Neural cell (in vitro differentiated cells): ENCODE results near the gene PBRM1.

Experiments
- EP300 ChIP-seq: fragments of 450-650 bp; conservative IDR thresholded peaks from 2 replicates; pipeline ENCODE4 v1.6.1; 2014; ENCODE audit warnings: antibody characterized with exemption, mild to moderate bottlenecking, moderate library complexity; ENCODE audit not compliant: poor library complexity, severe bottlenecking
- EZH2 ChIP-seq: fragments of 200-600, 300-800 bp; shearing (Covaris generic), sonication (generic); IDR thresholded peaks from 2 replicates; pipeline ENCODE4 v1.6.1; 2014; ENCODE audit warnings: antibody characterized with exemption, low read length, borderline replicate concordance, mild to moderate bottlenecking; ENCODE audit not compliant: insufficient read depth, poor library complexity, severe bottlenecking
- POLR2AphosphoS5 ChIP-seq: IDR thresholded peaks from 2 replicates; pipeline ENCODE4 v1.6.1; 2012
- TAF1 ChIP-seq: IDR thresholded peaks from 2 replicates; pipeline ENCODE4 v1.6.1; 2012; ENCODE audit warnings: low read depth
- TF ChIP-seq, protein P1 (sequence below): fragments of 450-650 bp; IDR thresholded peaks from 2 replicates; pipeline ENCODE4 v1.5.1; 2014; ENCODE audit warnings: antibody characterized with exemption, mild to moderate bottlenecking, moderate library complexity; ENCODE audit not compliant: poor library complexity, severe bottlenecking

DNA sequence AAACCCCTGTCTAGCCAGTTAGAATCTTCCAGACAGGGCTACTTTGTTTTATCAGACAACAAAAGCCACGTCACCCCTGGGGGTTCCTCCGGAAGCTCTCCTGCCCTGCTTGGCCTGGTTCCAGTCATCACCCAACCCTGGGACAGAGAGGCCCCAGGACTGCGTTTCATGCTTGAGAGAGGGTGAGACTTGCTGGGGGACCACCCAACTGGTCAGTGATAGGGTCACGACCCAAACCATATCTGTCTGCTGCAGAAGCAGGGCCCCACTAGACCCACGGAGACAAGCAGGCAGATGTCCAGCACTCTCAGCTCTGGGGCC, 153.2 kb downstream of the PBRM1 start:
- TF ChIP-seq, protein P1, sequence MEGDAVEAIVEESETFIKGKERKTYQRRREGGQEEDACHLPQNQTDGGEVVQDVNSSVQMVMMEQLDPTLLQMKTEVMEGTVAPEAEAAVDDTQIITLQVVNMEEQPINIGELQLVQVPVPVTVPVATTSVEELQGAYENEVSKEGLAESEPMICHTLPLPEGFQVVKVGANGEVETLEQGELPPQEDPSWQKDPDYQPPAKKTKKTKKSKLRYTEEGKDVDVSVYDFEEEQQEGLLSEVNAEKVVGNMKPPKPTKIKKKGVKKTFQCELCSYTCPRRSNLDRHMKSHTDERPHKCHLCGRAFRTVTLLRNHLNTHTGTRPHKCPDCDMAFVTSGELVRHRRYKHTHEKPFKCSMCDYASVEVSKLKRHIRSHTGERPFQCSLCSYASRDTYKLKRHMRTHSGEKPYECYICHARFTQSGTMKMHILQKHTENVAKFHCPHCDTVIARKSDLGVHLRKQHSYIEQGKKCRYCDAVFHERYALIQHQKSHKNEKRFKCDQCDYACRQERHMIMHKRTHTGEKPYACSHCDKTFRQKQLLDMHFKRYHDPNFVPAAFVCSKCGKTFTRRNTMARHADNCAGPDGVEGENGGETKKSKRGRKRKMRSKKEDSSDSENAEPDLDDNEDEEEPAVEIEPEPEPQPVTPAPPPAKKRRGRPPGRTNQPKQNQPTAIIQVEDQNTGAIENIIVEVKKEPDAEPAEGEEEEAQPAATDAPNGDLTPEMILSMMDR: no peak
- no peak for TF ChIP-seq EP300
- no peak for TF ChIP-seq POLR2AphosphoS5
- no peak for TF ChIP-seq EZH2
- TF ChIP-seq TAF1: no peak
